Smooth muscle cell of the brain vasculature (primary cell): ENCODE measurements around the gene VAV2.

Experiments used
- DNase-seq: peaks from one replicate; pipeline ENCODE4 v3.0.0-alpha.2; 2012; ENCODE audit warnings: low read depth, low spot score

Gene VAV2

GRCh38 chr9:134027561-134027960 is 35.4 kb upstream of the VAV2 start:
- DNase-seq = no peak

DNA sequence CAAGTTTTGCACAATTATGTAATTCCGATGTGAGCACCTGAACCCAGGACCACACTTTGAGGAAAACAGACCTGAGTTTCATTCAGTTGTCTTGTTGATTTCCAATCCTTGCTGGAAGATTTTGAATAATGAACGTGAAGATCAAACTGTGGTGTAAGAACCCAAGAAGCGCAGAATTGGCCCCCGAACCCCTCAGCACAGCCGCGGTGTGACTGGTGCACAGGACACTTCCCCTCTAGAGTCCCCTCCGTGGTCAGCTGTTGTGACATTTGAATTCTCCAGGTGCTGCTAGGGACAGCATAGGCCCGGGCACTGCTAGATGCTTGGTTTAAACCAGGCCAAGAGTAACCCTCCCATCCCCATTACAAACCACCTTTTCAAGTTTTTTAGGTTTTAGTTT is 34.9 kb upstream of the VAV2 start:
- no peak for DNase-seq

DNA sequence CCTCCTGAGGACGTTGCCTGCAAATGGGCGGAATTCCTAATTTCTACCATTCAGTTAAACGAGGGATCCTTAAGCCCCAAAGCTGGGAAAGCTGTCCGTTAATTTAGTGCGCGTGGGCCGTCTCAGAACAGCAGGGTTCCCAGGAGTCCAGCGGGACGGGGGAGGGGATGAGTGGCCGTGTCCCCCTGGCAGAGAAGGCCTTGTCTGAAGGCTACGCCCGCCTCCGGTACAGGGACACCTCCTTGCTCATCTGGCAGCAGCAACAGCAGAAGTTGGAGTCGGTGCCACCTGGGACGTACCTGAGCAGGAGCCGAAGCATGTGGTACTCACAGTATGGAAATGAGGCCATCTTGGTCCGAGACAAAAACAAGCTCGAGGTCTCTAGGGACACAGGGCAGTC is 34.5 kb upstream of the VAV2 start:
- no peak for DNase-seq

DNA sequence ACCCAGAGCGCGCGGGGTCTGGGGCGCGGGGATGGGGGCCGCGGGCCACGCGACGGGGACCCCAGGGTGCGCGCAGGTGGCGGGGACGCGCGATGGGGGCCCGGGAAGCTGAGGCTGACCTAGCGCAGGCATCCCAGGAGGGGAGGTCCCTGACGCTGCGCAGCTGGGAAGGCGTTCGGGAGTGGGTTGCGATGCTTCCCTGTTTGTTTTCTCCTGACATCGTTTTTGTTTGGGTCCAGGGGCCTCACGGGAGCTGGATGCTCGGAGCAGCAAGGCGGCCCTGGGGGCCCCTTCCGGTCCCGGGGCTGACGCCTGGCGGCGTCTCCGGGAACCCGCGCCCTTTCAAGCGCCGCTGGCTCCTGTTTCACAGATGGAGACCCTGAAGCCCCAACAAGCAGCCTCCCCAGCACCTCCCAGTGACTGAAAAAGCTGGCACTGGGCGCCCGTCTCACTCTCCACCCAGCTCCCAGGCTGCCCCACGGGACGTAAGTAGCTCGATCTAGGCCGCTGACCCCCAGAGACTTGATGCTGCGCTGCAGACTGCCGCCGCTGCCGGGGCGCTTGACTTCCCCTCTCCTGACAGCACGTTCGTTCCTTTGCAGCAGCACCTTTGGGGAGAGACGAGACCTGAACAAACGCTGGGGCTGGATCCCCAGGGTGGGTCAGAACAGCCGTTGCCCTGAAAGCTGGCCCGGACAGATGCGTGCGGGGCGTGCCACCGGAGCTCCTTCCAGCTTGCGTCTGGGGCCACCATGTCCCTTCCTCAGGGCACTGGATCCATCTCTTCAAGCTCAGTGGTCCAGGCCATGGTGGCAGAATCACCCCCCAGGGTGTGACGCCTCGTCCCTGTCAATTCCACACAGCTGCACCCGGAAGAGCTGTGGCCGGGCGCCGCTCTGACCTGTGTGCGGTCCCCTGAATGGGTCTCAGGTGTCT is 33.8 kb upstream of the VAV2 start:
- DNase-seq = no peak

DNA sequence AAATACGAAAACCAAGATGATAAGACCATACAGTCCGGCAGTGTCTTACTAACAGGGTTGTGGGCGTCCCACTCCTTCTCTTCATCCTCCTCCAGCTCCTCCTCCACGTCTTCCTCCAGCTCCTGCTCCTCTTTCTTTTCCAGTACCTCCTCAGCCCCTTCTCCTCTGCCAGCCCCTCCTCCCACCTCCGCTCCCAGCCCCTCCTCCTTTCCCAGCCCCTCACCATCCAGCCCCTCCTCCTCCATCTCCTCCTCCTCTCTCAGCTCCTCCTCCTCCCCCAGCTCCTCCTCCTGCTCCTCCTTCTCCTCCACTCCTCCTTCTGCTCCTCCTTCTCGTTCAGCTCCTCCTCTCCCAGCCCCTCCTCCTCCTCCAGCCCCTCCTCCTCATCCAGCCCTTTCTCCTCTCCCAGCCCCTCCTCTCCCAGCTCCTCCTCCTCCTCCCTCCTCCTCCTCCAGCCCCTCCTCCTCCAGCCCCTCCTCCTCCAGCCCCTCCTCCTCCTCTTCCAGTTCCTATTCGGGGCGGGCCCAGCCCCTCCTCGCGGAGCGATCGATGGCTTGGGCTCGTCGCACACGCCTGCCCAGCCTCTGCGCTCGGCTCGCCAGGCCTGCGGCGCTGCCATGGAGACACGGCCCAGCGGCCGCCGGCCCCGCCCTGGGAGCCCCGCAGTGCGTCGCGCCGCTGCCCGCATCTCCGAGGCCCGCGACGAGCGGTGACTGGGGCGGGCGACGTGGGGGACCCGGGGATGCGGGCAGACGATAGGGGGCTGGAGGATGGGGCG is 32.9 kb upstream of the VAV2 start, which contains the start of gene BRD3OS:
Gene BRD3OS (plus strand): TSS at position 654 of the 778 bp plus-strand sequence. CDS start 1,267 bp downstream, outside the sequence.
- DNase-seq = peak; percentile 99

- DNase-seq = no peak
Observed at GRCh38 chr9:134024214-134024792, 32.2 kb upstream of the VAV2 start.

- DNase-seq = no peak
Observed at GRCh38 chr9:134014946-134015345, 22.8 kb upstream of the VAV2 start.

DNA sequence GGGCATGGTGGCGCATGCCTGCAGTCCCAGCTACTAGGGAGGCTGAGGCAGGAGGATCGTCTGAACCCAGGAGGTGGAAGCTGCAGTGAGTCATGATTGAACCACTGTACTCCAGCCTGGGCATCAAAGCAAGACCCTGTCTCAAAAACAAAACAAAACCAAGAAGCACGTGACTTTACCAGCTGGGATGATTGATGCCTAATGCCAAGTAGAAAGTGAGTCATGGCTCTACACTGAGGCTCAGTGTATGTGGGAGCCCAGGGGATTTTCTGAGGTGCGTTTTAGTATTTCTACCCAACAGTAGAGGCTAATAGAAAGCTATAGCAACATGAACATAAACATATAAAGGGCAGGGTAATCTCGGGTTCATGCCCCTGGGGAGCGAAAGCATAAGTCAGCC is 19.3 kb upstream of the VAV2 start:
- DNase-seq = no peak

DNA sequence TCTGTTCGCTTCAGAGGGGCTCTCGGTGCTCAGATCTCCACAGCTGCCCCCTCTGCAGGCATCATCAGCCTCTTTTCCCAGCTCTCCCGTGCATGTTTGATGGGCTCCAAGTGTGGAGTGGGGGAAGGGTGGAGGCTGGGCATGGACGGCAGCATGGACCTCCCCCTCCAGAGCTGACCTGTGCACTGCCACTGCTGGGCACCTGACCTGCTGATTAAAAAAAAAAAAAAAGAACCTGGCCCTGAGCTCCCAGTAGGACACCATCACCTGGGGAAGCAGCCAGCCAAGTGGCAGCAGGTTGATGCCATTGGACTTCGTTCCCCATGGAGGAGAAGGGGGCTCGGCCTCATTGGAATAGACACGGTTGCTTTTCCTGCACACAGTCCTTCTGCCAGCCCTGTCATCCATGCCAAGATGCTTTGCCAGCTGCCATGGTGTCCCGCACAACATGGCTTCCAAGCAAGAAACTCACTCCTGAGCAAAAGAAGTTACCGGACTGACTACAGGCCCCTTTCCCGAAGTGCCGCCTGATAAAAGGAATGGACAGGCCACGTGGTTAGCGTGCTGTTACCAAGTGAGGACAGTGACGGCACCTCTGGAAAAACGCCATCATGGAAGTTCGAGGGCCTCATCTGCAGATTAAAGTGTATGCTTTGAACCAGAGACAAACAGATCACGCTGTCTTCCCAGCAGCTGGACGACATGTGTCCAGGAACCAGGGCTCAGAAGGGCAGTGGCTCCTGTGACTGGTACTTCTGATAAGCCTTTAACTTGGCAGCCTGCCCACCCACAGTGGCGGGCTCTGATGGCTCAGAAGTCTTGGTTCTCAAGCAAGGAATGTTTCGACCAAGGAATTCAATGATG is 18.4 kb upstream of the VAV2 start:
- DNase-seq = no peak

GRCh38 chr9:134007571-134007970 is 15.4 kb upstream of the VAV2 start:
- DNase-seq = no peak

GRCh38 chr9:134007150-134007549 is 15.0 kb upstream of the VAV2 start:
- no peak for DNase-seq

DNA sequence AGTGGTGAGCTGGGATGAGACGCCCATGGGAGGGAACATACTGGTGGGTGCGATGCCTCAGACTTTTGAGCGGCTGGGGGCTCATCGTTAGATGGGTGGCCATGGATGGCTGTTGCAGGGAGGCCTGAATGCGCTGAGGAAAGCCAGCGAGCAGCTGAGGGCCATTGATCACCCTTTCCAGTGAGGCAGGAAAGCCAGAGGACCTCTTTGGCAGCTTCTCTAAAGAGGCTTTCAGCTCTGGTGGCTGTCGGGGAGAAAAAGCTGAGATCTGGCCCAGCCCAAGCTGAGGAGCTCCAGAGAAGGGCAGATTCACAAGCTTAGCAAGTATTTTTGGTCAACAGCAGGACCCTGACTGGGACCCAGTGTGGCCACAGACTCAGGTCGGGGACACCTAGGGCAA is 13.3 kb upstream of the VAV2 start:
- DNase-seq = no peak

DNA sequence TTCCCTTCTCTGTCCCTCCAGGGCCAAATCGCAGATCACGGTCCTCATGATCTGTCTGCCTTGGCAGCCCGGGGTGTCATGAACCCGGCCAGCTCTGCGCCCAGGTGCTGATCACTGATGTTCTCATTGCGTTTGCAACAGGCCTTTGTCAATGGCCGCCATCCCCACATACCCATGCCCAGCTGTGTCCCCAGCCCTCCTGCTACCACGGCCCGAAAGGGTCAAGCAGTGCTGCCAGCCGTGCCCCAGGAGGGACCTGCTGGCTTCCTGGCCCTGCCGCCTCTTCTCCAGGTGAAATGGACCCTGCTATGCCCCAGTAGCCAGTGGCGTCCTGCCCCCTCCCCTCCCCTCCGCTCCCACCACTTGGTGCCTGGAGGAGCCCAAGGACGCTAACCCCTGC is 12.8 kb upstream of the VAV2 start:
- no peak for DNase-seq

DNA sequence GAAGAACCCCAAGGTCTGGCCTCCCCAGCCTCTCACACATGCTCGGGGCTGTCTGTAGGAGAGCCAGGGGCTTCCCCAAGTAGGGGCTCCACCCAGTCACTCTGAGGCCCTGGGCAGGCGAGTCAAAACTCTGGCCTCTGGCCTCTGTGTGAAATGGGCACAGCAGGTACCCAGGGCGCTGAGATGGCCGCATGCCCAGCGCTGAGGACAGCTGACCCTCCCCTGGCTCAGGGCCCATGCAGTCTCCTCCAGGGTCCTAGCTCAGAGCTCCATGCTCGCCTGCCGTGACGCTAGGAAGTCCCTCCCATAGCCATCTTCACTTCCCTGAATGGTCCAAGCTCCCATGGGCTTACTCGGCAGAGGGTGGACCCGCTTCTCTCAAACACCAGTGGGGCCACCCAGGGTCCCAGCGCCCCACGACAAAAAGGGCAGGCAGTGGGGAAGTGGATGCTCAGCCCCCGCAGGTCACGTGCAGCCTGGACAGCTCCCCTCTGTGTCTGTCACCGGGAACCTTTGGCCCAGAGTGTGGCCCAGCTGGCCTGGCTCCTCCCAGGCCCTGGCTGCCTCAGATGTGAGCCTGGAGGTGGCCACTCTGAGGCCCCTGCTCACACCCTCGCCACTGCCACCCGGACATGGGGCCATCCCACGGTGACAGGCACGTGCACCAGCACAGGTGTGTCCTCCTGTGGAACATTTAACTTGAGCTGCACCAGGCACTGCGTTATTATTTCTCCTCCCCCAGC is 12.2 kb upstream of the VAV2 start:
- DNase-seq = no peak

DNA sequence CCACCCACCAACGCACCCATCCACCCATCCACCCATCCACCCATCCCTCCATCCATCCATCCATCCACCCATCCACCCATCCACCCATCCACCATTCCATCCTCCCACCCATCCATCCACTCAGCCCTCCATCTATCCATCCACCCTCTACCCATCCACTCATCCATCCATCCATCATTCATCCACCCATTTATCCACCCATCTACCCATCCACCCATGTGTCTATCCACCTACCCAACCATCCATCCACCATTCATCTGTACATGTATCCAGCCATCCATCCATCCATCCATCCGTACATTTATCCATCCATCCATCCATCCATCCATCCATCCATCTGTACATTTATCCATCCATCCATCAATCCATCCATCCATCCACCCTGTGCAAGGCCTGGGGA is 11.1 kb upstream of the VAV2 start:
- no peak for DNase-seq

DNA sequence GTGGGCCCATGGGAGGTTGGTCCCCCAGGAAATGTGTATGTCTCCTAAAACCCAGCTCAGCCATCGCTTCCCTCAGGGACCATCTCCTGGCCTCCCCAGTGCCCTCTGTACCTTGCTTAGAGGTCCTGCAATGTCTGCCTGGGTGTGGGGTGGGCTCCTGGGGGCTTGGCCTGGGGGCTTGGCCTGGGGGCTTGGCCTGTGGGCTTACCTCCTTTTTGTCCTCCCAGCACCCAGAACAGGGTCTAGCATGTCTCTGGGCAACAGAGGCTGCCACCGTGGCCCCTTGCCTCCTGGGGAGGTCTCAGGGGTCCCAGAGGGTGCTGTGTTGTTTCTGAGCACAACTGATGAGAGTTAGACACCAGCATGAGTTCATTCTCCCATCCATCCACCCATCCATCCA is 10.7 kb upstream of the VAV2 start:
- DNase-seq = no peak

- no peak for DNase-seq
Observed at GRCh38 chr9:133999851-134000265, 7.7 kb upstream of the VAV2 start.

DNA sequence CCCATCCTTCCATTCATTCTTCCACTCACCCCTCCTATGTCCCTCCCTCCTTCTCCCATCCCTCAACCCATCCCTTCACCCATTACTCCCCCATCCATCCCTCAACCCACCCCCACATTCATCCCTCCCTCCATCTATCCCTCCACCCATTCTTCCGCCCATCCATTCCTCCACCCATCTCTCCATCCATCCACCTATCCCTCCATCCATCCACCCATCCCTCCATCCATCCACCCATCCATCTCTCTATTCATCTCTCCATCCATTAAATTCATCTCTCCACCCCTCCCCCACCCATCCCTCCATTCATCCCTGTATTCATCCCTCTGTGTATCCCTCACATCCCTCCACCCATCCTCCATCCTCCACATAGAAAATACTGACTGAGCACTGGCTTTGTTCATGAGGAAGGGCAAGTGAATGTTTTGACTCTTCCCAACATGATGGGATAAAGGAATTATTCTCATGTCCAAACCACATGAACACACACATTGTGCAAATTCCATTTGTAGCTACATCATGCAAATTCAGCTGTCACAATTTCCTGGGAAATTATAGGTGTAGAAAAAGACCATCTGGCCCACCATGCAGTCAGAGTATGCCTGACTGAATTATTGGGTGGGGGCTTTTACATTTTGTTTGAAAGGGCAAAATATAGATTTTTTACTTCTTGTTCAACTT is 6.9 kb upstream of the VAV2 start:
- DNase-seq = no peak

- DNase-seq = no peak
Observed at GRCh38 chr9:133997584-133997983, 5.5 kb upstream of the VAV2 start.
